Gastroesophageal sphincter (tissue), 4 donors: ENCODE measurements around the gene IKZF5. TPM values are rescaled to one million over a fixed set of nuclear protein-coding genes. Genes with fewer than 3 reads are reported as not detected.

ENCODE experiments used
- ATAC-seq: fragments of 150-250 bp; one replicate; pipeline ENCODE4 v1.9.1; 2016; ENCODE audit warnings: mild to moderate bottlenecking, moderate library complexity
- H3K27ac ChIP-seq, 4 donors: fragments of 200-600 bp; sonication (generic) in 3 of 4; 1 replicate in 3 of 4; 2 replicates in 1 of 4; pipeline ENCODE4 v1.5.1; 2016 to 2019
- H3K27me3 ChIP-seq: fragments of 200-600 bp; sonication (generic); one replicate; pipeline ENCODE4 v1.5.1; 2019
- H3K36me3 ChIP-seq, 2 donors: fragments of 200-600 bp; sonication (generic); one replicate each; pipeline ENCODE4 v1.5.1; 2019; ENCODE audit warnings: control low read depth in 1 of 2
- H3K4me1 ChIP-seq, 3 donors: fragments of 200-600 bp; sonication (generic); 1 replicate in 2 of 3; 2 replicates in 1 of 3; pipeline ENCODE4 v1.5.1; 2016 to 2019; ENCODE audit warnings: control low read depth in 2 of 3
- H3K4me3 ChIP-seq, 2 donors: fragments of 200-600 bp; sonication (generic); one replicate each; pipeline ENCODE4 v1.5.1; 2019; ENCODE audit warnings: mild to moderate bottlenecking in 1 of 2, moderate library complexity in 1 of 2
- H3K9me3 ChIP-seq, 3 donors: fragments of 200-600 bp; sonication (generic); one replicate each; pipeline ENCODE4 v1.5.1; 2017 to 2019; ENCODE audit warnings: control low read depth in 2 of 3
- EP300 ChIP-seq: sonication (generic); formaldehyde crosslinking; IDR thresholded peaks from one replicate; pipeline ENCODE4 v1.6.1; 2017; ENCODE audit warnings: antibody characterized with exemption, mild to moderate bottlenecking
- POLR2A ChIP-seq, 2 donors: fragments of 450-650 bp; IDR thresholded peaks; one replicate each; pipeline ENCODE4 v1.6.1; 2017; ENCODE audit warnings: antibody characterized with exemption in 2 of 2, mild to moderate bottlenecking in 2 of 2, moderate library complexity in 1 of 2
- POLR2AphosphoS5 ChIP-seq: sonication (generic); formaldehyde crosslinking; IDR thresholded peaks from one replicate; pipeline ENCODE4 v1.6.1; 2017; ENCODE audit warnings: antibody characterized with exemption
- whole genome bisulfite sequencing, 2 donors: methylation state at CpG; one replicate each; pipeline ENCODE4 v1.1.5; 2018; ENCODE audit warnings: low coverage in 1 of 2; 5-methylcytosine and 5-hydroxymethylcytosine counted together
- total RNA-seq, 4 donors: library from RNA; depleted of rRNA; stranded (reverse); fragments of >200 nt; gene quantifications; one replicate each; pipeline ENCODE4 v1.1.0, GENCODE V29; 2016
- TF ChIP-seq, protein P1 (sequence below), 4 experiments: fragments of 200-600 bp in 2 of 4; fragments of 450-650 bp in 2 of 4; sonication (generic) in 1 of 4; IDR thresholded peaks; one replicate each; pipeline ENCODE4 v1.5.1; 2017 to 2019; ENCODE audit warnings: antibody characterized with exemption in 4 of 4, mild to moderate bottlenecking in 2 of 4, moderate library complexity in 2 of 4

Gene IKZF5
- total RNA-seq, 4 donors from 2014 or later: 5.8 to 14.3 (median 9.5) TPM

DNA sequence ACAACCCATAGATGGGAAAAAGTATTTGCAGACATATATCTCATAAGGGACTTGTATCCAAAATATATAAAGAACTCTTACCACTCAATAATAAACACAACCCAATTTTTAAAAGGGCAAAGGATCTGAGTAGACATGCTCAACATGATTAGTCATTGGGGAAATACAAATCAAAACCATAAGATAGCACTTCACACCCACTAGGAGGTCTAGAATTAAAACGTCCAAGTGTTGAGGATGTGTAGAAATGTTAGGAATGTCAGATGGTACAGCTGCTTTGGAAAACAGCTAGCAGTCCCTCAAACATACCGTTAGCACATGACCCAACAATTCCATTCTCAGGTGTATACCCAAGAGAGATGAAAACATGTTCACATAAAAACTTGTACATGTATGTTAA, 20.1 kb downstream of the IKZF5 start:
- ATAC-seq: no peak
- no peak for TF ChIP-seq POLR2A (IDR thresholded peaks at IDR 0.05)
- no peak for TF ChIP-seq EP300
- TF ChIP-seq, protein P1, sequence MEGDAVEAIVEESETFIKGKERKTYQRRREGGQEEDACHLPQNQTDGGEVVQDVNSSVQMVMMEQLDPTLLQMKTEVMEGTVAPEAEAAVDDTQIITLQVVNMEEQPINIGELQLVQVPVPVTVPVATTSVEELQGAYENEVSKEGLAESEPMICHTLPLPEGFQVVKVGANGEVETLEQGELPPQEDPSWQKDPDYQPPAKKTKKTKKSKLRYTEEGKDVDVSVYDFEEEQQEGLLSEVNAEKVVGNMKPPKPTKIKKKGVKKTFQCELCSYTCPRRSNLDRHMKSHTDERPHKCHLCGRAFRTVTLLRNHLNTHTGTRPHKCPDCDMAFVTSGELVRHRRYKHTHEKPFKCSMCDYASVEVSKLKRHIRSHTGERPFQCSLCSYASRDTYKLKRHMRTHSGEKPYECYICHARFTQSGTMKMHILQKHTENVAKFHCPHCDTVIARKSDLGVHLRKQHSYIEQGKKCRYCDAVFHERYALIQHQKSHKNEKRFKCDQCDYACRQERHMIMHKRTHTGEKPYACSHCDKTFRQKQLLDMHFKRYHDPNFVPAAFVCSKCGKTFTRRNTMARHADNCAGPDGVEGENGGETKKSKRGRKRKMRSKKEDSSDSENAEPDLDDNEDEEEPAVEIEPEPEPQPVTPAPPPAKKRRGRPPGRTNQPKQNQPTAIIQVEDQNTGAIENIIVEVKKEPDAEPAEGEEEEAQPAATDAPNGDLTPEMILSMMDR (IDR thresholded peaks at IDR 0.05): no peak
- H3K36me3 ChIP-seq: peaks cover 0 to 27% of the 10 kb centered on the region in 2 donors
- H3K27me3 ChIP-seq: no peaks in the 10 kb centered on the region
- H3K9me3 ChIP-seq: no peaks in the 10 kb centered on the region
- no peak overlapping the region for H3K4me3 ChIP-seq
- no peak overlapping the region for H3K27ac ChIP-seq
- 40 to 71% methylated on average over 1 to 2 of the region's 2 CpGs for WGBS, 2 donors
- no peaks in the 10 kb centered on the region for H3K4me1 ChIP-seq

DNA sequence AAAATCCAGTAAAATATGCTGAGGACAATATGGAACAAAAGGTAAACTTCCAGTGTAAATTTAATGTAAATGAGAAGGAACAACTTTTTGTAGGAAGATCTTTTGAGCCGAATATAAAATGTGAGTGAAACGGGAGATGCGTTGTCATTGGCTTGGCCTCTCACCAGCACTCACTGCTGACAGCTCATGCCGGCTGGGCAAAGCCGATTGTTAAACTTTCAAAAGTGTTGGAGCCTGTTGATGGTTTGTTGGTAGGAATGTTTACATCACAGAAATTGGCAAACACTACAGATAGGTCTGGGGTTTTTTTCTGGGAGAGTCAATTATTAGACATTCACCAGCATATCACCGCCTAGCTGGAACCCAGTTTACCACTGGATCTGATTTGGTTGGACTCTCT, 22.3 kb downstream of the IKZF5 start:
- TF ChIP-seq POLR2A (IDR thresholded peaks at IDR 0.05) (no peak), EP300 (no peak), POLR2AphosphoS5 (no peak)
- TF ChIP-seq, protein P1 (IDR thresholded peaks at IDR 0.05): no peak
- no peak for ATAC-seq
- 59 to 68% methylated on average over 6 of the region's 6 CpGs for WGBS, 2 donors
- Histone ChIP-seq H3K27me3 (no peaks in the 10 kb centered on the region), H3K27ac (peak overlapping the region in 1 of 4 donors; percentile 10), H3K4me3 (no peak overlapping the region), H3K36me3 (peaks cover 0 to 13% of the 10 kb centered on the region in 2 donors), H3K4me1 (peaks cover 0 to 5% (median 0%) of the 10 kb centered on the region in 3 donors), H3K9me3 (no peaks in the 10 kb centered on the region)

DNA sequence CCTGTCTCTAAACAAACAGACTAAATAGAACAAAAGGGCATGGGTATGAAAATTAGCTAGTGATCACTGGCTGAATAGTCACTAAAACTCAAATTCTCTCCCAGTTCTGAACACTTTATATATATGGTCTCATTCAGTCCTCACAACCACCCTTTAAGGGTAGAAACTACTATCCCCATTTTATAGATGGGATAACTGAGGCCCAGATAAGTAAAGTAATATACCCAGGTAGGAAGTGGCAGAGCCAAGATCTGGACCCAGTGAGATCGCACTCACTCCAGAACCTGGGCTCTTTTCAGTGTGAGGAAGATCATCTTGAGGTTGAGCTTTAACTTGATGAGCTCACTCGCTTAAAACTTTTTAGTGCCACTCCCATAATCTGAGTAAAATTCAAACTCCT, 23.9 kb downstream of the IKZF5 start:
- Histone ChIP-seq H3K4me1 (peaks cover 0 to 17% (median 3%) of the 10 kb centered on the region in 3 donors), H3K27ac (no peak overlapping the region), H3K36me3 (peaks cover 0 to 6% of the 10 kb centered on the region in 2 donors), H3K27me3 (no peaks in the 10 kb centered on the region), H3K4me3 (no peak overlapping the region), H3K9me3 (no peaks in the 10 kb centered on the region)
- WGBS, 2 donors: 88 to 94% methylated on average over 2 of the region's 2 CpGs
- ATAC-seq: no peak
- TF ChIP-seq POLR2A (IDR thresholded peaks at IDR 0.05) (no peak), POLR2AphosphoS5 (no peak), EP300 (no peak)
- TF ChIP-seq, protein P1 (IDR thresholded peaks at IDR 0.05): no peak

DNA sequence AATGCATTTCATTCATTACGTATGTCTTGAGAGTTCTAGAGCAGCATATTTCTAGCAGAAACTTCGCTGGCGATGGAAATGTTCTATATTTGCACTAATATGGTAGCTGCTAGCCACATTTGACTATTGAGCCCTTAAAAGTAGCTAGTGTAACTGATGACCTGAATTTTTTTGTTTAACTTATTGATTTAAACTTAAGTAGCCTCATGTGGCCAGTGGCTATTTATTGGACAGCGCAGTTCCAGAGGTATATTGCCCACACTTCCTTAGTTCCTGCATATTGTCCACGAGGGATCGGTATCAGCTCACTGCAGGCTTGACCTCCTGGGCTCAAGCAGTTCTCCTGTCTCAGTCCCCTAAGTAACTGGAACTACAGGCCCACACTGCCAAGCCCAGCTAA, 24.7 kb downstream of the IKZF5 start:
- H3K27me3 ChIP-seq: no peaks in the 10 kb centered on the region
- ATAC-seq: no peak
- H3K4me3 ChIP-seq: no peak overlapping the region
- H3K27ac ChIP-seq: no peak overlapping the region
- no peaks in the 10 kb centered on the region for H3K9me3 ChIP-seq
- TF ChIP-seq POLR2AphosphoS5: no peak
- TF ChIP-seq, protein P1 (IDR thresholded peaks at IDR 0.05): no peak
- no peak for TF ChIP-seq EP300
- no peak for TF ChIP-seq POLR2A (IDR thresholded peaks at IDR 0.05)
- WGBS, 2 donors: 85 to 100% methylated on average over 4 to 6 of the region's 6 CpGs
- H3K4me1 ChIP-seq: peaks cover 0 to 22% (median 5%) of the 10 kb centered on the region in 3 donors
- peaks cover 0 to 6% of the 10 kb centered on the region in 2 donors for H3K36me3 ChIP-seq

DNA sequence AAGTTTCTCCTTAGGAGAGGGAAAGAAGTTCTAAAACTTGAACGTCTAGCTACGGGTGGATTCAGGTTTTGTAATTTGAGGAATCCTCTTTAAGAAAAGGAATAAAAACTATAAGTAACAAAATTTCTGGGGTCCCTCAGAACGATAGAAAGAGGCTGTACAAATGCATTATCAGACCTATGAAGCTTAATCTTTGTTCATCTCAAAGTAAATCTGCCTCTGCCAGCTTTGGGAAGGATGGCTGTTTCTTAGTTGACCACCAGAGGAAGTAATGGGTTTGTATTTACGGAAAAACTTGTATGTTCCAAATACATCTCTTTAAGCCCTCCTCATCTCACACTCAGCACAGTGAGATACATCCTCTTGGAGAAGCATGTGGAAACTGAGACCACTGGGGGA, 27.5 kb downstream of the IKZF5 start:
- no peak for TF ChIP-seq EP300
- TF ChIP-seq, protein P1 (IDR thresholded peaks at IDR 0.05): peak; percentile 20 to 46 (median 30)
- peak overlapping the region in 3 of 4 donors; percentile 95 to 97 (median 96) for H3K27ac ChIP-seq
- no peaks in the 10 kb centered on the region for H3K9me3 ChIP-seq
- H3K36me3 ChIP-seq: peaks cover 0 to 6% of the 10 kb centered on the region in 2 donors
- H3K27me3 ChIP-seq: no peaks in the 10 kb centered on the region
- H3K4me1 ChIP-seq: peaks cover 0 to 22% (median 5%) of the 10 kb centered on the region in 3 donors
- no peak for ATAC-seq
- H3K4me3 ChIP-seq: peak overlapping the region; percentile 74 to 79
- WGBS, 2 donors: 17 to 19% methylated on average over 4 of the region's 4 CpGs
